Stimulated activated CD8-positive, alpha-beta memory T cell treated with anti-CD3 and anti-CD28 coated beads, Interleukin-7, amount 100 ng/mL, for 4 hours (primary cell): ENCODE results near the gene ORAI2.
"Not testable (repeated sequence)": the region's sequence is repeated elsewhere in the genome, so short reads cannot be mapped to it uniquely, and the experiment has no call there.

Source experiments
- DNase-seq, 2 donors: peaks; one replicate each; pipeline ENCODE4 v3.0.0-alpha.2; 2020; ENCODE audit warnings: low read depth in 2 of 2

Gene ORAI2

DNA sequence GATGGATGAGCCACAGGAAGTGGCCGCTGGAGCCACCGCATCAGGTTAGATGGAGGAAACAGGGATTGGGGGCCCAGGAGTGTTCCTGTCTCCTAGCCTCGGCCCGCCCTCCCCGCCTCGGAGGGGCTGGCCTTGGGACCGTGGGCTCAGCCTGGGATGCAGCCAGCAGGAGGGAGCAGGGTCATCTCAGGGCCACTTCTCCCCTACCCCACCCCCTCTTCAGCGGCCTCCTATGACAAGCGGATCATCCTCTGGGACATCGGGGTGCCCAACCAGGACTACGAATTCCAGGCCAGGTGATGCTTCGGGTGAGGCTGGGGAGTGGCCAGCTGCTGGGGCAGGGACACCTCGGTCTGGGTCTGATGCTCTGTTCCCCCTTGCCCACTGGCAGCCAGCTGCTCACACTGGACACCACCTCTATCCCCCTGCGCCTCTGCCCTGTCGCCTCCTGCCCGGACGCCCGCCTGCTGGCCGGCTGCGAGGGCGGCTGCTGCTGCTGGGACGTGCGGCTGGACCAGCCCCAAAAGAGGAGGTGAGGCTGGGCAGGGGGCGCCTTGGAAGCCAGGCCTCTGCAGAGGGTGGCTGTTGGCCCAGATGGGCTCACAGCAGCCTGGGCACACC lies 36.1 kb downstream of the ORAI2 start:
- DNase-seq, result no peak

DNA sequence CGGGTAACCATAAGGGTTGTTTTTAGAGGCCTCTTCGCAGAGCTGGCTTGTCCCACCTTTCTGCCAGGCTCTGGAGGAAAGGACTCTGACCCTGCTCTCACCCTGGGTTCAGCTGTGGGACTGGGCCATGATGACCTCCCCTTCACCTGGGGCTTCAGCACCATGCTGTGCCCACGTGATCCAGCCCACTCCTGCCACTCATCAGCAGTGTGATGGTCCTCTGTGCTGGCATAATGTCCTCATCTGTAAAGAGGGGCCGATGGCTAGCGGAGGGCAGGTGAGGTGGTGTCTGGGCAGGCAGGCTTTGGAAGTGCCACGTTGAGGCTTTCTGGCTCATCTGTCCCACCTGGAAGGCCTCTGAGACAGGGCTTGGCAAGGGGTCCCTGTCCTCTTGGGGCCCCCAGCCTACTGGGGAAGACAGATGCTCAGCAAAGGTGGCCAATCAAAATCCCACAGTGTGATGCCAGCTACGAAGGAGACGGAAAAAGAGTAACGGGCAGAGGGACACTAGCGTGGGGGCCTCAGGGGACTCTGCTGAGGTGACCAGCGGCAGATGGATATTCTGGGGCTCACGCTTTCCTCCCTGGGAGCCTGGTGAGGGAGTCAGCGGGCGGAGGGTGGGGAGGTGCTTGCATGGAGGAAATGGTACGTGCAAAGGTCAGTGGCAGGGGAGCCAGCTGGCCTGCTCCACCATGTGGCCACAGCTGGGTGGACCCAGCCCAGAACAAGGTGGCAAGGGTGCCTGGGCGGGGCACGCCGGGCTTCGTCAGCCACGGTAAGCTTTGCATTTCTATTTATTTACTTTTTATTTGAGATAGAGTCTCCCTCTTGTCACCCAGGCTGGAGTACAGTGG lies 36.8 kb downstream of the ORAI2 start:
- DNase-seq, result no peak

DNA sequence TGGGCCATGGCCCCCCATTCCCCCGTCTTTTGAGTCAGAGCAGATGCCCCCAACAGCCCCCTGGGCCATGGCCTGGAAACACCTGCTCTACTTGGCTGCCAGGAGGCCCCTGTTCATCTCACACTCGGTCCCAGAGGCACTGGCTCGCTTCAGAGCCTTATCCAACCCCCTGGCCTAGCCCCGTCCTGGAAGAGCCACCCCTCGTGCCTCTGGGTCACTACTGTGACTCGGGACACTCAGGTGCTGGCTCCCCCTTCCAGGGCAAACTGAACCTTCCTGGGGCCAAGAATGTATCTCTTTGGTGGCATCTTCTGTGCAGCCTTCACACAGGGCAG lies 38.4 kb downstream of the ORAI2 start:
- no peak for DNase-seq

DNA sequence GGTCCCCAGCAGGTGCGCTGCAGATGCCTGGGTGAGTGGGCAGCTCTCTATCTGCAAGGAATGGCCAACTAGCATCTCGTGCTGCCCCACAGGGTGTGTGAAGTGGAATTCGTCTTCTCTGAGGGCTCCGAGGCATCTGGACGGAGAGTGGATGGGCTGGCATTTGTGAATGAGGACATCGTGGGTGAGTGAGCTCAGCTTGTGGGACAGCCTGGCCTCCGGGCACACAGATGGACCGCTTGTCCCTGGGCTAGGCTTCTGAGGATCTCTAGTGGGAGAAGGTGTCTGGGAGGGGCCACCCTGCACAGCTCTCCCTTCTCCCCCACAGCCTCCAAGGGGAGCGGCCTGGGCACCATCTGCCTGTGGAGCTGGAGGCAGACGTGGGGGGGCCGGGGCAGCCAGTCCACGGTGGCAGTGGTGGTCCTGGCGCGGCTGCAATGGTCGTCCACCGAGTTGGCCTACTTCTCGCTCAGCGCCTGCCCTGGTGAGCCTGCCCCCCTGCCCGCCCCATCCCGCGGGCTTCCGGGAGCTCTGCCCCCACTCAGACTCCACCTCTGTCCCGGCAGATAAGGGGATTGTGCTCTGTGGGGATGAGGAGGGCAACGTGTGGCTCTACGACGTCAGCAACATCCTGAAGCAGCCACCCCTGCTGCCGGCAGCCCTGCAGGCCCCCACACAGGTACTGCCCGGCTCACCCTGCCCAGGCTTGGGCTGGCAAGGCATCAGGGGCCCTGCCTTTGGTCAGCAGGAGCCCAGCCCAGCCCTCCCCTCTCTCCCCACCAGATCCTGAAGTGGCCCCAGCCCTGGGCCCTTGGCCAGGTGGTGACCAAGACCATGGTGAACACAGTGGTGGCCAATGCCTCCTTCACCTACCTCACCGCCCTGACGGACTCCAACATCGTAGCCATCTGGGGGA lies 39.0 kb downstream of the ORAI2 start:
- DNase-seq, result no peak

DNA sequence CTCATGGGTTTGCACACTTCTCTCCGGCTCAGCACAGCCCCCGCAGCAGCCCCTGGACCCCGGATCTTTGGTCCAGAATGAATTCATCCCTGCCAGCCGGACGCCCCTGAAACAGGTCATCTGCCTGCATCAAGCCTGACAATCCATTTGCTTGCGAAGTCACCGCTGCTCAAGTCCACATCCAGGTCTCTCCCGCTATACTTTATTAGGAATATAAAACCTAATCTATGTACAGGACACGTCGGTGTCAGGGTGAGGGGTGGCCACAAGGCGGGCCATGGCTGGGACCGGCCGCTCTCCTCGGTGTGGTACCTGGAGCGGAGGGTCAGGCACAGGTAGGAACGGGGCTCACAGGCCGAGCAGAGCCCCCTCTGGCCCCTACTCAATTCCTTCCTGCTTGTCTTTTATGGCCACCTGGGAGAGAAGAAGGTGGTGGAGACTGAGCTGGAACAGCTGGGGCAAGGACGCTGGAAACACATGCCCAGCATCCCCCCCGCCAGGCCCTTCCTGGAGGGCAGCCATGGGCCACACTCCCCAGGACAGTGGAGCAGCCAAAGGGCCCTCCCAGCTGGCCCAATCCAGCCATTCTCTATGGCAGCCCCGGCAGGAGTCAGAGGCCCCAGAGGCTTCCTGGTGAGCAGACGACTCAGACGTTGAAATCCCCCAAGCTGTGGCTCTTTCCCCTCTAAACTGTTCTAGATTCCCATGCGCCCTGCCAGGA lies 40.1 kb downstream of the ORAI2 start:
- DNase-seq, result no peak

DNA sequence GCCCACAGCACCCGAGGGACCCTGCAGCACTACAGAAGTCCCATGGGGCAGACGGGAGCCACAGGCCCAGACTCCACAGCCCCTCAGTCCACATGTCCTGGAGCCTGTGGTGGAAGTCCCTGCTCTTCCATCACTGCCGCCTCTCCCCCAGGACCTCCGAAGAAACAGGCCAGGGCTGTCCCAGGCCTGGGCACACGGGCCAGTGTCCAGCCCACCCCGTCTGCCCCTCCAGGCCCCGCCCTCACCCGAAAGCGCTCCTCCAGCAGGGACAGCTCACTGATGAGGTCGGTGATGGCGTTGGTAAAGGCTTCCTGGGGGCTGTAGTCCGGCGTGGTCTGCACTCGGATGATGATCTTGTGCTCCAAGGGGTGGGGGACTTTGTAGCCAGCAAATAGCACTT lies 40.7 kb downstream of the ORAI2 start:
- DNase-seq, result not testable (repeated sequence)

DNA sequence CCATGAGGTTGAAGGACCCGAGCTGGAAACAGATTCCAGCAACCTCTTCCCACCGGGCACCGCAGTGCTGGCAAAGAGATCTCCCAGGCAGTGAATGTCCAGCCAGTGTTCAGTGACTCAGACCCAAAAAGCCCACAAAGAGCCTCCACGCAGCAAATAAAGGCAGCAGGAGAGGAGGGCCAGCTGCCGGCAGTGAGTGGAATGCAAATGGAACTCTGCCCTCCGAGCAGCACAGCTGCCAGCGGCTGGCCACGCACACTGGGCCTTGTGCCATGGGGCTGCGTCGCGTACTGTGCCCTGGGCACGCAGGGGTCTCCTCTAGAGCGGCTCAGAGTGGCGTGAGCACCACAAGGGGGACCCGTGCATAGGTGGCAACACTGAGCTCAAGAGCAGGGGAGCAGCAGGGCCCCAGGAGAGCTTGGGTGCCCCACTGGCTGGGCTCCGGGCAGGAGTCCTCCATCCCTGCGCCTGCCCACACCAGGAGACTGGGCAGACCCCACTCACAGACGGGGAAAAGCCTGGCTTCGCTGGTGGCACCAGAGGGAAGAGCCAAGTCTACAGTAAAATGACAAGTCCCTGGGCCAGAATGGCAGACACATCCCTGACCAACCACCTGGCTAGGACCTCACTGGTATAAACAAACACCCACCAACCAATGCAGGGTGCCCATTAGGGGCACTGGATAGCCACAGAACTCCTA lies 41.5 kb downstream of the ORAI2 start:
- DNase-seq, result not testable (repeated sequence)

DNA sequence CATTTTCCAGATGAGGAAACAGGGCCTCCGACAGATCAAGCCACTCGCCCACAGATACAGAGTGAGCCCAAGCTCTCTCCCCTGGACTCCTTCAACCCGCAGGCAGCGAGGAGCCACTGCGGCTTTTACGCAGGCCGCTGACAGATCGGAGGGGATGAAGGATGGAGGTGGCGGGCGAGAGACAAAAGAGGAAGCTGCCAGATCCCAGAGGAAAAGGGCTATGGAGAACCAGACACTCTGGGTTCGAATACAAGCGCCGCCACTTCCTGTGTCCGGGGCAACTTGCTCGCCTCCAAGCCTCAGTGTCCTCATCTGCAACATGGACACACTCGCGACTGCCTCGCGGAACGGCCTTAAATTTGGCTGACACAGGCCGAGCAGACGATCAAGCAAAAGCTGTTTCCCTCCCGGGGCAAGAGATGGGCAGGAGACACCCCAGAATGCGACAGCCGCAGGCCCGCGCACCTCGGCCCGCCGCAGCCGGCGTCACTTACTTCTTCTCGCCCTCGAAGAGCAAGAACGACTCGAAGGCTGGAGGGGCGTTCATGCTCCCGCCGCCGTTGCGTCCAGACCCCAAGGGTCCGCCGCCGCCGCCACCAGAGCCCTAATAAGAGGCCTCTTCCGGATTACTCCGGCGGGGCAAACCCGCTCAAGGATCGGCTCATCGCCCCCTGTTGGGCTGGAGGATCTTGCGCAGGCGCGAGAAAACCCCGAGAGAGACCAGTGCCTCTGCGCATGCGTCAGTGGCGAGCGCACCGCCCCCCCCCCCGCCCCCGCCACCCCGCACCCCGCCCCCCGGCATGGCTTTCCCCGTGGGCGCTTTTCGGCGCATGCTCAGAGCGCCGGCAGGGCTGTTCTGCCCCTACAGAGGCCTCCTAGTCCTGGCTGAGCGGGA lies 45.2 kb downstream of the ORAI2 start, which contains the start of gene POLR2J:
Gene POLR2J, minus strand, starts transcription at position 609 of the 895 bp plus-strand sequence. Its CDS starts 62 bp downstream, at position 547.
- peak; percentile 82 to 94 for DNase-seq

DNA sequence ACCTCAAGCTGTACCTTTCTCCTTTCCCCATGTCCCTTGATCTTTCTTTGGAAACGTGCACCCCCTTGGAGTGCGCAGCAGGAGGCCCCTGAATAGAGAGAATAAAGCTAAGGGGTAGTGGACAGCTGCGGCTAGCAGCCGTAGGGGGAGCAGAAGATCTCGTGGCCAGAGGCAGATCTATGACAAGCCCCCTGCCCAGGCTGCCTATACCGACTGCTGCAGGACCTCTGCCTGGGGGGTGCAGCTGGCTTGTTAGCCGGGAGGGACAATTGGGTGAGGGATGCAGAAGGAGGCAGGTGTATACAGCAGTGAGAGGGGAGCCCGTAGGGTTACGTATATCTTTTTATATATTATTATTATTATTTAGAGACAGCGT lies 45.8 kb downstream of the ORAI2 start:
- DNase-seq, result not testable (repeated sequence)

DNA sequence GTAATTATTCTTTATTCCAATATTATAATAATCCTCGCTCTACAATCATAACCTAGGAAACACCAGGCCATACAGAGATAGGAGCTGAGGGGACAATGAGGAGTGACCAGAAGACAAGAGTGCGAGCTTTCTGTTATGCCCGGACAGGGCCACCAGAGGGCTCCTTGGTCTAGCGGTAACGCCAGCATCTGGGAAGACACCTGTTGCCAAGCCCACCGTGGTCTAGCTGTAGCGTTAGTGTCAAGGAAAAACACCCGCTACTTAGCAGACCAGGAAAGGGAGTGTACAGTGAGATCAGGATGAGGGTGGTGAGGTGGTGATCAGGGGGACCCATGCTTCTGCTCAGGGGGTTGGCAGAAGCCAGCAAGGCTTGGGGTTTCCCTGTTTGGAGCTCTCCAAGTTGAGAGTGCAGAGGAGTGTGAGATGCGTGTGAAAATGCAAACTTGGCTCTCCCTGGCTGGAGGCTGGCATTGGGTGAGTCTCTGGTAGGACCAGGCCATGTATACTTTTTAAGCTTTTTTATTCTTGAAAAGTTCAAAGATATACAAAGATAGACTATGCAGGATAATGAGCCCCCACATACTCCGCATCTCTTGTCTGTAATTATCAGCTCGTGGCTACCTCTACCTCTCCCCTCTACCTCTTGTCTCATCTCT lies 46.7 kb downstream of the ORAI2 start:
- DNase-seq, result not testable (repeated sequence)

DNA sequence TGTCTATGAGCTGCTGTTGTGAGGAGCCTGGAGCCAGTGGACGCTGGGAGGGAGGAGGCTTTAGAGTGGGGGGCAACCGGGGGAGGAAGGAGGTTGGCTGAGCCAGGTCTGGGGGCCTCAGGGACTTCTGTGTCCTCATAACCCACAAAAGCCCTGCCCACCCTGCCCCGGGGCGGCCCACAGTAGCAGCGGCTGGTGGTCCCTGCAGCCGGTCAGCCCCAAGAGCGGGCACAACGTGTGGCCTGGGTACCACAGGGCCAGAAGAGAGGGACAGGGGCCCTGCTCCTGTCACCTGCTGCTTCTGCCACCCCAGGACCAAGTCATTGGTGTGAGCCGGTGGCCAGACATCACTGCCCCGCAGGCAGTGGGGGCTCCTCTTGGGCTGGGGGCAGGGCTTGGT lies 48.6 kb downstream of the ORAI2 start:
- DNase-seq, result not testable (repeated sequence)

DNA sequence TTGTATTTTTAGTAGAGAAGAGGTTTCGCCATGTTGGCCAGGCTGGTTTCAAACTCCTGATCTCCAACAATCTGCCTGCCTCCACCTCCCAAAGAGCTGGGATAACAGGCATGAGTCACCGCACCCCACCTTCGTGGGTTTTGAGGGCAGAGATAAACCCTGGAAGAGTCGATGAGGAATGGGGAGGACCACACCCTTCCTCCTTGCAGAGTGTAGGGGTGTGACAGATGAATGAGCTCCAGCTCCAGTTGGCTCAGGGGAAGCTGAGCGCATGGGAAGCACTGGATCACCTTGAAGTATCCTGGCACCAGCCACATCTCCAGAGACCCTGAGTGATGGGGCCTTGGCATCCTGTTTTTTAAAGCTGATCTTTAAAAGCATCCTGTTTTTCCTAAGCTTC lies 50.9 kb downstream of the ORAI2 start:
- not testable (repeated sequence) for DNase-seq

DNA sequence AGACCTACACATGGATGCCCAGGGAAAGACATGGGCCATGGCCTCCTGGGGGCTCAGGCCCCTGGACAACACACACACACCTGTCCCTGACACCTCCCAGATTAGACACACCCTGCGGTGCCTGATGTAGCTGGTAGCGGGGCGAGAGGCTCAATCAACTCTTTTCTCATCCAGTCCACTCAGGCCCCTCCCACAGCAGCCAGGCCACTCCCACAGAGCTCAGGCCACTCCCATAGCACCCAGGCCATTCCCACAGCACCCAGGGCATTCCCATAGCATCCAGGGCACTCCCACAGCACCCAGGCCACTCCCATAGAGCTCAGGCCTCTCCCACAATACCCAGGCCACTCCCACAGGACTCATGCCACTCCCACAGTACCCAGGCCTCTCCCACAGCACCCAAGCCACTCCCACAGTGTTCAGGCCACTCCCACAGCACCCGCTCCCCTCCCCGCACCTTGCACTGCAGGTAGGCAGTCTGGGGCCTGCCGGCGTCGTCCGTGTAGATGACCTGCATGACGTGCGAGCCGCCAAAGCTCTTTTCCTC lies 57.2 kb downstream of the ORAI2 start:
- DNase-seq, result peak in 1 of 2 donors; percentile 15

DNA sequence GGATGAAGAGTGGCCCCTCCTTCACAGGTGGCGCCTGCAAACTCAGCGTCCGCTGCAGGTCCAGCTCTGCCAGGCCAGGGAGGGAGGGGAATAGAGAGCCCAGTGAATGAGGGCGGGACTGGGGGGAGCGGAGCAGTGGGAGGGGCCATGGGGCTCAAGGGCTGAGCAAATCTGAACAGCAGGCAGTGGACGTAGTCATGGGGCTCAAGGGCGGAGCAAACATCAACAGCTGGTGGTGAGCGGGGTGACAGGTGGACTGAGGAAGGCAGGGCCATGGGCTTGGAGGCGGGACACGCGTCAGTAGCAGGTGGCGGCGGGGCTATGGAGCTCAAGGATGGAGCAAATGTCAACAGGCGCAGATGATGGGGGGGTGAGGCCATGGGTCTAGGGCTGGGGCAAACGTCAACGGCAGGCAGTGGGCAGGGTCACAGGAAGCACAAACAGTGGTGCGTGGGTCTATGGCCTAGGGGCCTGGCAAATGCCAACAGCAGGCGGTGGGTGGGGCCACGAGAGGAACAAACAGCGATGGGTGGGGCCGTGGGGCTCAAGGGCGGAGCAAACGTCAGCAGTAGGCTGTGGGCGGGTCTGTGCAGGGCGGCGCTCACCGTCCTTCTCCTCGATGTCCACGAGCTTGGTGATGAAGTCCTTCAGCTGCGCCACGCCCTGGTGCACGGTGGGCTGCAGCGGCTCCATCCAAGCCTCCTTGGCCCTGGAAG lies 60.0 kb downstream of the ORAI2 start:
- DNase-seq, result not testable (repeated sequence)

DNA sequence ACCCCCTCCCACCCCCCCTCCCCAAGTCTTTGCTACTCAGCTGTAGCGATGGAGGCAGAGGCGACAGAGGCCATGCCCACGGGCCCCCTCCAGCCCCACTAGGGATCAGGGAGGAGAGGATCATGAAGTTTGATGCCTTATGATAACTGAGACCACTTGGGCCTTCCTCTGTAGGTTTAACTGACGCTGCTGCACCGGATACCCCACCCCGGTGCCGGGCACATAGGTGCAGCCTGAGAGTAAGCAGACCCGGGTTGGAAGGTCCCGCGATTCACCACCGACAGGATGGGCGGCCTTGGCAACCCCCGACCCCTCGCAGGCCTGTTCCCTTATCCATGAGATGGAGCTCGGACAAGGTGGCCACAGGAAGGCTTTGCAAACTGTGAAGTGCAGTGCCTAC lies 60.7 kb downstream of the ORAI2 start:
- not testable (repeated sequence) for DNase-seq

DNA sequence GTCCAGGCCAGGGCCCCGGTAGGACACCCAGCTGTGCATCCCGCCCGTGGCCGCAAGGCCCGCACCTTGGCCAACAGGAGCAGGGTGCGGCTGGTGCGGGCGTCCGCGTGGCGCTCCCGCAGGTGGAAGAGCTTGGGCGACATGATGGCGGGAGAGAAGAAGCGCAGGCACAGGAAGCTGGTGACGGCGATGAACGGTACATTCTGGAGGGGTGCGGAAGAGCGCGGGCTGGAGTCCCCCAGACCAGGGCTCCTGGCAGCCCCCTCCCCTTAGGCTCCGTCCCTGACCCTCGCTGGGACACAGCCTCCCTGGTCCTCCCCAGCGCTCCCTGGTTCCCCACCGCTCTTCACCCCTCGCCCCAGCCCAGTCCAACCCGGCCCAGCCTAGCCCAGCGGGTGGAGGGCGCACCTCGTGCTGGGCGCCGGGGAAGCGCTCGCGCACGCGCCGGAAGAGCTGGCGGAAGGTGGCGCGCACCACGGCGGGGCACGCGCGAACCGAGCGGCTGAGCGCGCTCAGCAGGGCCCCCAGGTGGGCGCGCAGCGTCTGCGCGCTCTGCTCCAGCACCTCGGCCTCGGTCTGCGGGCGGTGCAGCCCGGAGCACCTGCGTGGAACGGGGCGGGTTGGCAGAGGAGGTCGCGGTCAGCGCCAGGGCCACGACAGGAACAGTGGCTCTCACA lies 61.2 kb downstream of the ORAI2 start:
- not testable (repeated sequence) for DNase-seq

DNA sequence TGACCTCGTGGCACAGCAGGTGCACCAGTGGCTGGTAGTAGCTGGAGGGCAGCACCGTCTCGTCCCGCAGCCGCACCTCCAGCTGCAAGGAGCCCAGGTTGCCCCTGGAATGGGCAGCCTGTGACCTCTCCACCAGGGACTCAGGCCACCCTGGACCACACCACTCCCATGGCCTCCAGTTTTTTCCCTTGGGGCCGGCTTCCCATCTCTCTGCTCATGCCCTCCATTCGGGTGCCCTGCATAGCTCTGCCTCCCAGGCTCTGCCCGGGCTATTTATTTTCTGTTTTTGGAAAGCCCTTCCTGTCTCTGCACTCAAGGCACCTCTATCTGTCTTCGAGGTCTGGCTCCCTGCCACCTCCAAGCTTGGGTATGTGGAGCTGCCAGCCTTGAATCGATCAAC lies 63.5 kb downstream of the ORAI2 start:
- not testable (repeated sequence) for DNase-seq

DNA sequence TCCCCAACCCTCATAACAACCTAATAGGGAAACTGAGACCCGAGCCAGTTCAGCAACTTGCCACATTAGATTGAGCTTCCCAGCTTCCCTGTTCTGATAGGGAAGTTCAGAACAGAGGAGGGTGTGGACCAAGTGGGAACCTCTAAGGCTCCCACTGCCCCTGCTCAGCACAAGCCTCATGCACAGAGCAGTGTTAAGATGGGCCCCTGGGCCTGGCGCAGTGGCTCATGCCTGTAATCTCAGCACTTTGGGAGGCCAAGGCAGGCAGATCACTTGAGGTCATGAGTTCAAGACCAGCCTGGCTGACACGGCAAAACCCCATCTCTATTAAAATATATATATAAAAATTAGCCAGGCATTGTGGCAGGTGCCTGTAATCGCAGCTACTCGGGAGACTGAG lies 63.9 kb downstream of the ORAI2 start:
- not testable (repeated sequence) for DNase-seq
